HG02981 (cell line): ENCODE results near the gene TEAD1.
A peak's percentile ranks its signal among the peaks of the same experiment; 100 is the strongest.

ENCODE experiments used
- ATAC-seq: cut with Tn5 transposase; IDR thresholded peaks from one replicate; pipeline ENCODE4 v1.9.1; 2021; ENCODE audit warnings: mild to moderate bottlenecking, moderate library complexity; ENCODE audit not compliant: unreplicated experiment

The TEAD1 gene

GRCh38 chr11:12925520-12925919 lies 251.3 kb downstream of the TEAD1 start:
- ATAC-seq: no peak

DNA sequence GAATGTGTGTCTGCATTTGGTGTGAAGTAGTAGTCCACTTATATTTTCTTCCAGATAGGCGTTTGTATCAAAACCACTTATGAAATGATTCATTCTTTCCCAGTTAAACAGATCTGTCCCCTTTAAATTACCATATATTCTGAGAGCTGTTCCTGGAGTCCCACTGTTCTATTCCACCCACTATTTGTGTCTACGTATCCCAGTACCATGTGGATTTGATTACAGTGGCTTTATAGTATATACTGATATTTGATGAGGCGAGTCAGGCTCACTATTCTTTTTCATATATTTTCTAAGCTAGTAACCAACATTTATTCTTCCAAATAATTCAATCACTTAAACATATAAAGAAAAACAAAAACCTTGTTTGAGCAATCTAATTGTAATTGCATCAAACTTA lies 253.0 kb downstream of the TEAD1 start:
- no peak for ATAC-seq

GRCh38 chr11:12927886-12928285 lies 253.7 kb downstream of the TEAD1 start:
- no peak for ATAC-seq

GRCh38 chr11:12930850-12931249 lies 256.6 kb downstream of the TEAD1 start:
- ATAC-seq: no peak

DNA sequence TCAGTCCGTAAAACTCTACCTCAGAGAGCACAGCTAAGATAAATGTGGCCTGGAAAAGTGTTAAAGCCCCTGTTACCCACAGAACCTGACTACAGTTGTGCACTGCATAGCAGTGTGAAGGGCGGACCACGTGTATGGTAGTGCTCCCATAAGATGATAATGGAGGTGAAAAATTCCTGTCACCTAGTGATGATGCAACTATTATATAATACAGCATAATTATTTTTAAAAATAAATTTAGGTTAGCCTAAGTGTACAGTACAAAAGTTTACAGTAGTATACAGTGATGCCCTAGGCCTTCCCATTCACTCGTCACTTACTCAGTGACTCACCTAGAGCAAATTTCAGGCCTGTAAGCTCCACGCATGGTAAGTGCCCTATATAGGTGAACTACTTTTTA lies 258.3 kb downstream of the TEAD1 start:
- ATAC-seq: no peak

DNA sequence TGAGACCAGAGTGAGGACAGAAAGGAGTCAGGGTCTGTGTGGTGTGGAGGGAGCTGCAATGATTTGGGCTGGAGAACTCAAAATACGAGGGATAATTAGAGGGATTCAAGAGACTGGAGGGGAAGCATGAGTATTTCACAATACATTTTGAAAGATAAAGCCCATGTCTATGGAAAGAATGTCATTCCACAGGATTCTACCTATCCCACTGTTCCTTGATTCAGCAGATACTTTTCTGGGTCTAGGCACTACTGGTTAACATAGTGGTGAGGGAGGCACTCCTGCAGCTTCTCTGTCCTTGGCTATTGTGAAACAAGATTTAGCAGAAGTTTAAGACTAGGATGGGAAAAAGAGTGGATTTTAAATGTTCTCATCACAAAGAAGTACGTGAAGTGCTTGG lies 262.0 kb downstream of the TEAD1 start:
- ATAC-seq: no peak

GRCh38 chr11:12938590-12939247 lies 264.5 kb downstream of the TEAD1 start:
- ATAC-seq: no peak

- no peak for ATAC-seq
Observed at GRCh38 chr11:12941671-12942070, 267.4 kb downstream of the TEAD1 start.

DNA sequence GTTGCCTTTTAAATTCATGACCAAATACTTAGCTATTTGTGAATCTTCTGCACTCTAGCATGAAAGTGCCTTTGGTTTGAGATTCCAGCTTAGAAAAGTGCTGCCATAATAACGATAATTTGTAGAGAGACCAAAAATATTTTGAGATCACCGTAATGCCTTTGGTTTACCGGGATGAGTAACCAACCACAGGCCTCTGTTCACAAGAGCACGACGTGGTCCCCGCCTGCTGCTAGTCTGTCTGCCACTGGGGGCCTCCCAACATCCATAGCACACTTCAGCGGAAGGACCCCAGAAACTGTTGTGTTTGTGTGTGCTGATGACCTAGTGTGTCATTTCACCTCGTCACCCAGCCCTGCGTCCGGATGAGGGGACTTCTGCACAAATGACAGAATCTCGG lies 267.9 kb downstream of the TEAD1 start:
- no peak for ATAC-seq

DNA sequence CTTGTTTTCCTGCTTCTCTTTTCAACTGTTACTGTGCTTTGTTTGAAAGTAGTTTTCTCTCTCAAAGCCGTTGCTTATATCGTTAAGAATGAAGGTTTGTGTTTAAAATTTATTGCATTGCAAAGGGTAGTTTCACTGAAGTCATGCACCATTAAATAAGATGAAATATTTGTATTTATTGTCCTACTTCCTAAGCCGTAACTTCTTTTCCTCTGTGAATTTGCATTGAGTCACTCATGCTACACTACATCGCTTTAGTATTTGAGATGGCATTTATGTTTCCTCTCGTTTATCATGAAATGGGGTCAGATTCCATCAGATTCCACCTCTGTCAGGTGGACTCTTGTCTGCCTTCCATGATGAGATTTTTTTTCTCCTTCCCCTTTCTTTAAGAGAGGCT lies 269.1 kb downstream of the TEAD1 start:
- no peak for ATAC-seq

DNA sequence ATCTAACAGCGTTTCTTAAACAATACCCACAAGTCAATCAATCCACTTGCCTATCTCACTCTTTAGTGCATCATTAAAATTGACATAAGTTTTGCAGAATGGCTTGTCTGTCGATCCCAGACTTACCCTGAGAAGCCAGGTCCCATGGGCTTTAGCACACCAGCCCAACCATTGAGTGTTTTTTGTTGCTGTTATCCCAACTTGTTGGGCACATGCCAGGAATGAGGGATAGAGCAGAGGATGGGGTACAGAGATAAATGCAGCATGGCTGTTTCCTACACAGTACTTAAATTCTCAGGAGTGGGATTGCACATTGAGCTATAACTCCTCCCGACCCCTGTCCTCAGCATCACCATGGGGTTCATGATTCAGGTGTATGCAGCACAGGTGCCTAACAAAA lies 270.7 kb downstream of the TEAD1 start:
- ATAC-seq: no peak

- no peak for ATAC-seq
Observed at GRCh38 chr11:12949453-12949852, 275.2 kb downstream of the TEAD1 start.

DNA sequence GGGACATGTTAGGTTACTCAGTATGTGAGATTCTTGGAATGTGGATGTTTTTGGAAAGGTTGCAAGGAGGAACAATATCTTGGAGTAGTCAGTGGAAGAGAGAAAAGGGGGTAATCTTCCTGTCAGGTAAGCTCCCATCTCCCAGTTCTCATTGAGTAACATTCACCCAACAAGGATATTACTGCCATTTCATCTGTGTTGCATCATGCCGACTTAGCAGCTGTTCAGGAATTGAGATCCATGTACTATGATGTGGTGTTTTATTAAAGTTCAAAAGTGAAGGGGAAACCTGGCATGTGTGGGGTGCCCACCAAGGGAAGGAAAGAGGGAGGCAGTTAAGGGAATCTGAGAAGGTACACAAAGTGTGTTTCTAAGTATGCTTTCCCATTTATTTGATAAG lies 276.4 kb downstream of the TEAD1 start:
- ATAC-seq: no peak

DNA sequence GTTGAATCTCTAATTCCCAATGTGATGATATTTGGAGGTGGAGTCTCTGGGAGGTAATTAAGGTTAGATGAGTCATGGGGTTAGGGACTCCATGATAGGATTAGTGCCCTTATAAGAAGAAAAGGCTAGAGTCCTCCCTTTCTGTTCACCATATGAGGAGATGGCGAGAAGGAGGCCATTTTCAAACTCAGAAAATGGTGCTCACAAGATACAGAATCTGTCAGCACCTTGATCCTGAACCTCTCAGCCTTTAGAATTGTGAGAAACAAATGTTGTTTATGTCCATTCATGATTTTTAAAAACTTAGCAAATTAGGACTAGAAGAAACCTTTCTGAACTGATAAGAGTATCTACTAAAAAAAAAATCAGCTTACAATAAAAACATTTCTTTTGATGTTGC lies 277.2 kb downstream of the TEAD1 start:
- ATAC-seq: no peak

DNA sequence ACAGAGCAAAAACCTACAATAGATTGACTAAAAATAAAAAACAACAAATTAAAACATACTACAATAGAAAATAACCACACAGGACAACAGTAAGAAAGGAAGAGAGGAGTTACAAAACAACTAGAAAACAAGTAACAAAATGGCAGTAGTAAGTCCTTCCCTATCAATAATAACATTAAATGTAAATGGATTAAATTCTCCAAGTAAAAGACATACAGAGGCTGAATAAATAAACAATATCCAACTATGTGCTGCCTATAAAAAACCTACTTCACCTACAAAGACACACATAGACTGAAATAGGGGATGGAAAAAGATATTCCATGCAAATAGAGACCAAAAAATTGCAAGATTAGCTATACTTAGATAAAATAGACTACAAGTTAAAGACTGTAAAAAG lies 277.9 kb downstream of the TEAD1 start:
- ATAC-seq: no peak

DNA sequence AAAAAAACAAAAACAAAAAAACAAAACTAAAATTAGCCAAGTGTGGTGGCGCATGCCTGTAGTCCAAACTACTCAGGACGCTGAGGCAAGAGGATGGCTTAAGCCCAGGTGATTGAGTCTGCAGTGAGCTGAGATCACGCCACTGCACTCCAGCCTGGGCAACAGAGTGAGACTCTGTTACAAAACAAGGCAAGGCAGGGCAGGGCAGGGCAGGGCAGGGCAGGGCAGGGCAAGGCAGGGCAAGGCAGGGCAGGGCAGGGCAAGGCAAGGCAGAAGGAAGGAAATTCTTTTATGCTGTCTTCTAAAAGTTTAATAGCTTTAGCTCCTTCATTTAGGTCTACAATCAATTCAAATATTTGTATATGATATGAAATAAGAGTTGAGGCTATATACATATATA lies 284.8 kb downstream of the TEAD1 start:
- no peak for ATAC-seq

- ATAC-seq: no peak
Observed at GRCh38 chr11:12961615-12962014, 287.4 kb downstream of the TEAD1 start.

DNA sequence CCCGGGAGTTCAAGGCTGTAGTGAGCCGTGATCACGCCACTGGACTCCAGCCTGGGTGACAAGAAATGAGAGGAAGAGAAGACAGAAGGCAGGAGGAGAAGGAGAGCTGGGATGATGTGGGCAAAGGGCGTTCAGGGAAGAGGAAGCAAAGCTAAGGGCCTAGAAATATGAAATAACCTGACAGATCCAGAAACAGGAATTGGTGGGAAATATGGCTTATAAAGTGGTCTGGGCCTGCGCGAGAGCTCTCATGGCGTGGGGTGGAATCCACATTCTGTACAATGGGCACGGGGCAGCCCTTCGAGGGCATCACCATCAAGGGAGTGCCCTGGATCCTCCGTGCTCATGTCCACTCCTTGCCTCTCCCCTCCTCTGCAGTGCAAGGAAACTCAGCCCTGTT lies 288.1 kb downstream of the TEAD1 start:
- ATAC-seq: no peak

- ATAC-seq: no peak
Observed at GRCh38 chr11:12963051-12963450, 288.8 kb downstream of the TEAD1 start.

DNA sequence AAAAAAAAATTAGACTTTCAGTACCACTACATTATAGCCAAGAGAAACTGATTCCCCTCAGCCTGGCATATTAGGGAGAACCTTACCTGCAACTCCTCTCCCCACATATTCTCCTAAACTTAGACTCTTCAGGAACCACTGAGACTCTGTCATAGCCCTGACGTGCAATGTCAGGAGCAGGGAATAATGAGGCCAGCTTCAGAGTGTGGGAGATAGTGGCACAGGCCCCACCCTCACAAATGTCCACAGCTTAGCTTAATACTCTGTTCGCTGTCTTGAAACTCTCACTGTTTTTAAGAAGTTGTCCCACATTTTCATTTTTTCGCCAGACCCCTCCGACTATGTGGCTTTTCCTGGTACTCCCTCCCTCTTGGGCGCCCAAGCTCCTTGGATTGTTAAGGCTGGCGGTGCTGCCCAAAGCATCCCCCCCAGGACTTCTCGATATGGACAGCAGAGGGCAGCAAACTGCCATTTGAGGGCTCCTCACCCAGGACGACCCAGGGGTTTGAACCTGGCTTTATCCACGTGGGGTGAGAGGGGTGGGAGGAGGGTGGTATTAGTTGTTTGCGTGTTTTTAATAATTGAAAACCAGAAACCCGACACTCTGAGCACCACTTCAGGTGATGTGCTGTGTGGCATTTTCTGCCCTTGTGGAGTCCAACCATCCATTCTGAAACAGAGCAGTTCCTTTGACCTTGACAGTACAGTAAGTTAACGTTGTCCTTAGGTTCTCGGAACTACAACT lies 289.7 kb downstream of the TEAD1 start:
- peak; percentile 82 for ATAC-seq

DNA sequence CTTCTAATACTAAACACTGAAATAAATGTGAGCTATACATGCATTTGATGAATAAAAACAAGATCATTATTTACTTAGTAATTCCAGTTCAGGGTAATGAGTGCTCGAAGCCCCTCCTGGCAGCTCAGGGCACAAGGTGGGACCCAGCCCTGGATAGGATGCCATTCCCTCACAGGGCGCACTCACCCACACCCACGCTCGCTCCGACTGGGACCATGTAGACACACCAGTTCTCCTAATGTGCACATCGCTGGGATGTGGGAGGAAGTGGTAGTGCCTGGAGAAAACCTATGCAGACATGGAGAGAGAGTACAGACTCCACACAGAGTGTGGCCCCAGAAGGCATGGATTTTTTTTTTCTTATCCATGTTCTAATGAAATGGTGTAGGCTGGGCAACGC lies 290.4 kb downstream of the TEAD1 start:
- no peak for ATAC-seq

DNA sequence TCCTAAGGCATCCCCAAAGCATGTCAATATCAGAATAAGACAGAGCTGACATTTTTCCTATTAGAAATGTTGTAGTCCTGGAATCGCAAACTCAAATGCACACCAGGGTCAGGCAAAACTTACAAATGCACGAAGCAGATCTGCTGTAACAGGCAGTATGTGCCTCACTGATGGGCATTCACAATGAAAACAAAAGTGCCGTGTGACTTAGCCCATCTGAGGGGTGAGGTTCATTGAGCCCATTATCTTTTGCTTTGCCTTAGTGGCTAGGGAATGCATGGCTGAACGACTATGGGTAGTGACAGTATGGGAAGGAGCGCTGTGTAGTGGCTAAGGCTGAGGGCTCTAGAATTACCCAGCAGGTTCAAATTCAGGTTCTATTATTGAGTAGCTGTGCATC lies 291.8 kb downstream of the TEAD1 start:
- ATAC-seq: no peak

GRCh38 chr11:12968101-12968500 lies 293.9 kb downstream of the TEAD1 start:
- no peak for ATAC-seq
